Measurements from ENCODE around the gene PMM2. TPM values are rescaled to one million over a fixed set of nuclear protein-coding genes. Genes with fewer than 3 reads are reported as not detected.

The PMM2 gene
- total RNA-seq, 1 experiment from 2014 or later: 58.4 TPM

DNA sequence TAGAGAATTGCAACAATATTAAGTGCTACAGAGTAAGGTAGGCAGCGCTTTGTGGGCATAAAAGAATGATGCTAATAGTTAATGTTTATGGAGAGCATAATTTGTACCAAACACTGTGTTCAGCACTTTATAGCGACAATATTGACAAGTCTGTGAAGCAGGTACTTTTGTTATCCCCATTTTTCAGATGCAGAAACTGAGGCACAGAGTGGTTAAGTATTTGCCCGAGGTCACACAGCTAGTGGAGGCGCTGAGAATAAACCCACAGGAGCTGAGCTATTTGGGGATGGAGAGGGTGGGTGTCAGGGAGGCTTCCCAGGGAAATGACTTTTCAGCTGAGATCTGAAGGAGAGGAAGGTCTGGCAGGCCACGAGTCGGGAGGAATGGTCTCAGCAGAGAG lies 39.6 kb upstream of the PMM2 start:
- CTCF ChIA-PET: no interaction called here

DNA sequence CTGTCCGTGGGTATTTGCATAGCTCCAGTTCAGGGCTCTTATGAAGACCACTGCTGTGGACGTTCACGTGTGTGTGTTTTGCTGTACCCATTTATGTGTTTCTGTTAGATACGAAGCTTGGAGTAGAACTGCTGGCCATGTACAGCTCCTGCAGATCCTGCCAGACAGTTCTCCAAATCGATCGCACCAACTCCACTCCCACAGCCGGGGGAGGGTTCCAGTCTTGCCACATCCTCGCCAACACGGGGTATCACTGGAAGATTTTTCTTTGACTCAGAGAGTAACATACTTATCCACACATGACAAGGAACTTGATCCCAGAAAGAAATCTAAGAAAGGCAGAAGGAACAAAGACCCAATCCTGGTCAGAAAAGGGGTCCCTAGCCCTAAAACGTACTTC lies 37.6 kb upstream of the PMM2 start:
- ChIA-PET CTCF (no interaction called here), POLR2A (no interaction called here)
- BruUV-seq (replicated peaks): no TSS peak
- H3K27me3 ChIP-seq (ENCODE audit: control insufficient read depth, insufficient read depth, low read length): no peaks in the 10 kb centered on the region
- no peaks in the 10 kb centered on the region for H3K9me3 ChIP-seq (ENCODE audit: control insufficient read depth, insufficient read depth, low read depth, low read length)
- DNase-seq (ENCODE audit: low read depth, low spot score) (no peak), ATAC-seq (no peak)
- H3K4me3 ChIP-seq (ENCODE audit: low read depth in 2 of 2, low read length in 2 of 2): no peak overlapping the region
- no peaks in the 10 kb centered on the region for H3K36me3 ChIP-seq (ENCODE audit: control insufficient read depth, insufficient read depth, low read length)
- TF ChIP-seq TCF7L2 (IDR thresholded peaks at IDR 0.05; ENCODE audit: low read depth, low read length) (no peak), SIN3A (IDR thresholded peaks at IDR 0.05; ENCODE audit: borderline replicate concordance, insufficient read depth, low read depth, low read length) (no peak), POLR2AphosphoS5 (IDR thresholded peaks at IDR 0.05; ENCODE audit: low read depth, low read length) (no peak)
- TF ChIP-seq, protein P1, sequence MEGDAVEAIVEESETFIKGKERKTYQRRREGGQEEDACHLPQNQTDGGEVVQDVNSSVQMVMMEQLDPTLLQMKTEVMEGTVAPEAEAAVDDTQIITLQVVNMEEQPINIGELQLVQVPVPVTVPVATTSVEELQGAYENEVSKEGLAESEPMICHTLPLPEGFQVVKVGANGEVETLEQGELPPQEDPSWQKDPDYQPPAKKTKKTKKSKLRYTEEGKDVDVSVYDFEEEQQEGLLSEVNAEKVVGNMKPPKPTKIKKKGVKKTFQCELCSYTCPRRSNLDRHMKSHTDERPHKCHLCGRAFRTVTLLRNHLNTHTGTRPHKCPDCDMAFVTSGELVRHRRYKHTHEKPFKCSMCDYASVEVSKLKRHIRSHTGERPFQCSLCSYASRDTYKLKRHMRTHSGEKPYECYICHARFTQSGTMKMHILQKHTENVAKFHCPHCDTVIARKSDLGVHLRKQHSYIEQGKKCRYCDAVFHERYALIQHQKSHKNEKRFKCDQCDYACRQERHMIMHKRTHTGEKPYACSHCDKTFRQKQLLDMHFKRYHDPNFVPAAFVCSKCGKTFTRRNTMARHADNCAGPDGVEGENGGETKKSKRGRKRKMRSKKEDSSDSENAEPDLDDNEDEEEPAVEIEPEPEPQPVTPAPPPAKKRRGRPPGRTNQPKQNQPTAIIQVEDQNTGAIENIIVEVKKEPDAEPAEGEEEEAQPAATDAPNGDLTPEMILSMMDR (IDR thresholded peaks at IDR 0.05): no peak
- TF ChIP-seq, protein P2, sequence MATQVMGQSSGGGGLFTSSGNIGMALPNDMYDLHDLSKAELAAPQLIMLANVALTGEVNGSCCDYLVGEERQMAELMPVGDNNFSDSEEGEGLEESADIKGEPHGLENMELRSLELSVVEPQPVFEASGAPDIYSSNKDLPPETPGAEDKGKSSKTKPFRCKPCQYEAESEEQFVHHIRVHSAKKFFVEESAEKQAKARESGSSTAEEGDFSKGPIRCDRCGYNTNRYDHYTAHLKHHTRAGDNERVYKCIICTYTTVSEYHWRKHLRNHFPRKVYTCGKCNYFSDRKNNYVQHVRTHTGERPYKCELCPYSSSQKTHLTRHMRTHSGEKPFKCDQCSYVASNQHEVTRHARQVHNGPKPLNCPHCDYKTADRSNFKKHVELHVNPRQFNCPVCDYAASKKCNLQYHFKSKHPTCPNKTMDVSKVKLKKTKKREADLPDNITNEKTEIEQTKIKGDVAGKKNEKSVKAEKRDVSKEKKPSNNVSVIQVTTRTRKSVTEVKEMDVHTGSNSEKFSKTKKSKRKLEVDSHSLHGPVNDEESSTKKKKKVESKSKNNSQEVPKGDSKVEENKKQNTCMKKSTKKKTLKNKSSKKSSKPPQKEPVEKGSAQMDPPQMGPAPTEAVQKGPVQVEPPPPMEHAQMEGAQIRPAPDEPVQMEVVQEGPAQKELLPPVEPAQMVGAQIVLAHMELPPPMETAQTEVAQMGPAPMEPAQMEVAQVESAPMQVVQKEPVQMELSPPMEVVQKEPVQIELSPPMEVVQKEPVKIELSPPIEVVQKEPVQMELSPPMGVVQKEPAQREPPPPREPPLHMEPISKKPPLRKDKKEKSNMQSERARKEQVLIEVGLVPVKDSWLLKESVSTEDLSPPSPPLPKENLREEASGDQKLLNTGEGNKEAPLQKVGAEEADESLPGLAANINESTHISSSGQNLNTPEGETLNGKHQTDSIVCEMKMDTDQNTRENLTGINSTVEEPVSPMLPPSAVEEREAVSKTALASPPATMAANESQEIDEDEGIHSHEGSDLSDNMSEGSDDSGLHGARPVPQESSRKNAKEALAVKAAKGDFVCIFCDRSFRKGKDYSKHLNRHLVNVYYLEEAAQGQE (IDR thresholded peaks at IDR 0.05; ENCODE audit: insufficient read depth in 1 of 2, low read depth in 2 of 2, low read length in 1 of 2): no peak
- intact Hi-C loops (cut with micrococcal nuclease; ENCODE audit: unreplicated experiment) (no loop called here), in situ Hi-C loops (cut with HindIII; ENCODE audit: low pct_unique_long_range_greater_than_20kb, low sequenced_read_pairs) (no loop called here)
- H3K4me1 ChIP-seq (ENCODE audit: control insufficient read depth, insufficient read depth, low read length): no peaks in the 10 kb centered on the region
- no peak overlapping the region for H3K27ac ChIP-seq (ENCODE audit: low read length)

More for the DNA sequence above, 39.6 kb upstream of the PMM2 start:
- DNase-seq (ENCODE audit: low read depth, low spot score): no peak
- Histone ChIP-seq H3K4me1 (ENCODE audit: control insufficient read depth, insufficient read depth, low read length) (no peaks in the 10 kb centered on the region), H3K36me3 (ENCODE audit: control insufficient read depth, insufficient read depth, low read length) (no peaks in the 10 kb centered on the region), H3K4me3 (ENCODE audit: low read depth in 2 of 2, low read length in 2 of 2) (no peak overlapping the region), H3K27me3 (ENCODE audit: control insufficient read depth, insufficient read depth, low read length) (no peaks in the 10 kb centered on the region), H3K27ac (ENCODE audit: low read length) (no peak overlapping the region), H3K9me3 (ENCODE audit: control insufficient read depth, insufficient read depth, low read depth, low read length) (no peaks in the 10 kb centered on the region)
- intact Hi-C loops (cut with micrococcal nuclease; ENCODE audit: unreplicated experiment) (no loop called here), in situ Hi-C loops (cut with HindIII; ENCODE audit: low pct_unique_long_range_greater_than_20kb, low sequenced_read_pairs) (no loop called here)
- no peak for ATAC-seq
- BruUV-seq (replicated peaks): no TSS peak
- TF ChIP-seq, protein P1 (IDR thresholded peaks at IDR 0.05): no peak
- no peak for TF ChIP-seq POLR2AphosphoS5 (IDR thresholded peaks at IDR 0.05; ENCODE audit: low read depth, low read length)
- no peak for TF ChIP-seq SIN3A (IDR thresholded peaks at IDR 0.05; ENCODE audit: borderline replicate concordance, insufficient read depth, low read depth, low read length)
- TF ChIP-seq TCF7L2 (IDR thresholded peaks at IDR 0.05; ENCODE audit: low read depth, low read length): no peak
- TF ChIP-seq, protein P2 (IDR thresholded peaks at IDR 0.05; ENCODE audit: insufficient read depth in 1 of 2, low read depth in 2 of 2, low read length in 1 of 2): no peak
- POLR2A ChIA-PET: no interaction called here
